GM12878 (cell line): Measurements from ENCODE around the gene MCC.

Source experiments
- NFXL1 ChIP-seq: fragments of 450-650 bp; IDR thresholded peaks from 2 replicates; pipeline ENCODE4 v1.6.1; 2017; ENCODE audit warnings: antibody characterized with exemption, mild to moderate bottlenecking, borderline replicate concordance
- POLR2A ChIP-seq: IDR thresholded peaks from 2 replicates; pipeline ENCODE4 v1.6.1; 2011; ENCODE audit warnings: low read depth, mild to moderate bottlenecking, low read length
- TF ChIP-seq, protein P1 (sequence below): IDR thresholded peaks from 2 replicates; pipeline ENCODE4 v1.6.1; 2011; ENCODE audit warnings: low read depth, mild to moderate bottlenecking, low read length, moderate library complexity, borderline replicate concordance; ENCODE audit errors: extremely low read depth

DNA sequence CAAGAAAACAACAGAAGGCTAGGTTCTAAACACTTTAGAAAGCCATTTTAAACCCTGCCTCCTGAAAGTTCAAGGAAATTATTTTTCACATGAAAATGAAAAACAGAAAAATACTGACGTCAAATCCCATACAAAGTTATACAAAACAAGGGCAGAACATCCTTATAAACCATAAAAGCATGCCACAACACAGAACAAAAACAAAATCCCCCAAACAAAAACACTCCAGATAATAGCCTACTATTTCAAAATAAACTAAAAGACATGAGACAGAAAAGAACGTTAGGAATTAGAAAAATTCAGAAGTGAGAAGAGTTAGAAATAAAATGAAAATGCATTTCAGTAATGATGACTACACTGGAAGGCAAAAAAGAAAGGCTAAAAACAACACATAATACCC lies 338.0 kb downstream of the MCC start:
- TF ChIP-seq, protein P1, sequence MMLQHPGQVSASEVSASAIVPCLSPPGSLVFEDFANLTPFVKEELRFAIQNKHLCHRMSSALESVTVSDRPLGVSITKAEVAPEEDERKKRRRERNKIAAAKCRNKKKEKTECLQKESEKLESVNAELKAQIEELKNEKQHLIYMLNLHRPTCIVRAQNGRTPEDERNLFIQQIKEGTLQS: no peak
- no peak for TF ChIP-seq NFXL1
- no peak for TF ChIP-seq POLR2A
